NCI-H1694 treated with DMSO at 0.1 percent for 48 hours (cell line): ENCODE measurements around the gene NDUFA1.
"Not testable (repeated sequence)": the region's sequence is repeated elsewhere in the genome, so short reads cannot be mapped to it uniquely, and the experiment has no call there.

Experiments
- DNase-seq: peaks from one replicate; lab custom pipeline; 2025; lab: John Stamatoyannopoulos, UW

The NDUFA1 gene

DNA sequence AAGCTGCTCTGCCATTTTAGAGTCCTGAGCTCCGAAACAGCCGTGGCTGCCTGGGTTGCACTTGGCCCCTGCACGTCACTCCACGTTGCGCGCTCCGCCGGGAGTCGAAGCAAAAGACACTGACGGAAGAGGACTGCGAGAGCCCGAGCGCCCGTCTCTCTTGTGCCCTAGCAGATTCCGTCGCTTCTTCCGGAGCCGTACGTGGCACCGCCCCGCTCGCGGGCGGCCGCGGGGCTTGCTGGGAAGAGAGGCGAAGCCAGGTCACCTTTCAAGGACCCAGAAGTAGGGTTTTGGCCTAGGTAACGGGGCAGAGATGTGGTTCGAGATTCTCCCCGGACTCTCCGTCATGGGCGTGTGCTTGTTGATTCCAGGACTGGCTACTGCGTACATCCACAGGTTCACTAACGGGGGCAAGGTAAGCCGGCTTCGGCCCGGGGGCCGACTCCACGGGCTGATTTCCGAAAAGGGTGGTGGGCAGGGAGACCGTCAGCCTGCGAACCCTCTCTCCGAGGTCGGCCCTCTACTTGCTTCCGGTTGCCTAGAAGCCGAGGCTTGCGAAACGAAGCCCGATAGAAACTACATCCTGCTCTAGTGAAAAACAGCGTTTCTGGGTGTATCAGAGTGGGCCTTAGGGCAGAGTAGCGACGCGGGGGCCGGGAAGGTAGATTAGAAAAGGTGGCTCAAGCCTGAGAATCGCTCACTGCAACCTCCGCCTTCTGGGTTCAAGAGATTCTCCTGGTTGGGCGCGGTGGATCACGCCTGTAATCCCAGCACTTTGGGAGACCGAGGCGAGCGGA is at the start of gene NDUFA1, which contains the start of gene RNF113A:
Gene NDUFA1 (plus strand): TSS at position 234 of the 797 bp plus-strand sequence. CDS start 80 bp downstream, at position 314.
Gene RNF113A (minus strand): TSS at position 135 of the 797 bp plus-strand sequence. CDS start 120 bp downstream, at position 15.
- peak; percentile 72 for DNase-seq

DNA sequence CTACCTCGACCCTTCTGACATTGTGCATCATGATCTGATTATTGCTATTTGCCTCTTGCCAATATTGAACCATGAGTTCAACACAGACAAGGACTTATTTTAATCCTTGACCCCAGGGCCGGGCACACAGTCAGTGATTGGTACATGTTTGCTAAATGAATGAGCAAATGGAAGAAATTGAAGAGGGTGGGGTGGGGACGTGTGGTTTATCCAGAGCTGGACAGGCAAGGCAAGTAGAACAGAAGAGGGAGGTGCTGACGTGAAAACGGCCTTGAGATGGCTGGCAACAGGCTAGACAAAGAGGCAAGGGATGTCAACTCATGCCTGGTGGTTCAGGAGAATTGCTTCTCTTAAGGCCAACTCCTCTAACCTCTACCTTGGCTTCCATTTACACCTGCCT is 47.4 kb upstream of the NDUFA1 start:
- DNase-seq, result not testable (repeated sequence)

- DNase-seq, result no peak
These were observed 45.2 kb upstream of the NDUFA1 start for GRCh38 chrX:119826399-119826959.

GRCh38 chrX:119828446-119828845 is 43.2 kb upstream of the NDUFA1 start:
- no peak for DNase-seq

DNA sequence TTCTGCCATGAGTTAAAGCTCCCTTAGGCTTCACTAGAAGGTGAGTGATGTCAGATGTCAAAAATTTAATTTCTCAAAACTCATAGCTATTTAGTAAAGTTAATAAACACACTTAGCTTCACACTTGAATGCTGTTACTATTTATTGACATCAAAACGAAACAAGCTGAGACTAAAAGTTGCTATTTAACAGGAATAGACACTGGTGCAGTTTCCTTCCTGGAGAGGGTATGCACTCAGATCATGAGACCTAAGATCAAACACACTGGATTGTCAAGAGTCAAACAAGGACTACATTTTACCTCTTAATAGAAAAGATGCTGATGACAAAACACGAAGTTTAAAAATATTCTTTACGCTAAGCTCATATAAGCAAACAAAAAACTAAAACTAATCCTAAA is 37.7 kb upstream of the NDUFA1 start:
- DNase-seq, result no peak

- DNase-seq, result peak; percentile 96
These were observed 19.0 kb upstream of the NDUFA1 start, which contains the start of gene UPF3B for GRCh38 chrX:119852382-119853353. Gene UPF3B (minus strand): TSS chrX:119852963. CDS start chrX:119852928, 35 bp downstream.

DNA sequence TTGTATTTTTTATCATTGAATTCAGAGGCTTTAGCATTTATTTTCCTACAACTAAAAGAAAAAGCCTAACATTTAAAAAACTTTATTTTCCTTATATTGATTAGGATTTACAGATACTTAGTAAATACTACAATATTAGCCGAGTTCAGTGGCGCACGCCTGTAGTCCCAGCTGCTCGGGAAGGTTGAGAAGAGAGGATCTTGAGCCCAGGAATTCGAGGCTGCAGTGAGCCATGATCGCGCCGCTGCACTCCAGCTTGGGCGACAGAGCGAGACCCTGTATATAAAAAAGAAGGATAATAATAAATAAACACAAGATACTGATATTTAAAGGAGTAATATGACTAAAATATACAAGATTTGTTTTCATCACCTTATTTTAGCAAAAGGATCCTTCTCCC is 18.2 kb upstream of the NDUFA1 start:
- no peak for DNase-seq

DNA sequence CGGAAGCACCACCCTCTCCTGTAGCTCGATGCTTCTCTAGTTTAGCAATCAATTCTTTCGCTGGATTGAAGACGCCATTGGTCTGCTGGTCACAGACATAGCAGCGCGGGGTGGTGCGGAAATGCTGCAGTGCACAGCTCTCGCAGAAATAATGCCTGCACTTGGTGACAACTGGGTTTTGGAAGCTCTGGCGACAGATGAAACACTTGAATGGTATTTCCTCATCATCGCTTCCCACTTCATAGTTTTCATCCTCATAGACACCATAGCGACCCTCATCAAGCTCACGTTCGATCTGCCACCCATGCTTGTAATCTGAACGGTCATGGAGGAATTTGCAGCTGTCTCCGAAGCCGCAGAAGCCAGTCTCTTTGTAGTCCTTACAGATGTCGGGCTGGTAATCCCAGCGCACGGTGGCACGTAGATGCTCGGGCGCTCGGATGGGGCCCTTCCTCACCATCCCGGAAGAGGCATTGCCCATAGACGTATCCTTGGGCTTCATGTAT is 953 bp upstream of the NDUFA1 start:
- no peak for DNase-seq

- DNase-seq, result no peak
These were observed 410 bp upstream of the NDUFA1 start for GRCh38 chrX:119871245-119871598.

- DNase-seq, result no peak
These were observed 7.1 kb downstream of the NDUFA1 start for GRCh38 chrX:119878740-119879139.

DNA sequence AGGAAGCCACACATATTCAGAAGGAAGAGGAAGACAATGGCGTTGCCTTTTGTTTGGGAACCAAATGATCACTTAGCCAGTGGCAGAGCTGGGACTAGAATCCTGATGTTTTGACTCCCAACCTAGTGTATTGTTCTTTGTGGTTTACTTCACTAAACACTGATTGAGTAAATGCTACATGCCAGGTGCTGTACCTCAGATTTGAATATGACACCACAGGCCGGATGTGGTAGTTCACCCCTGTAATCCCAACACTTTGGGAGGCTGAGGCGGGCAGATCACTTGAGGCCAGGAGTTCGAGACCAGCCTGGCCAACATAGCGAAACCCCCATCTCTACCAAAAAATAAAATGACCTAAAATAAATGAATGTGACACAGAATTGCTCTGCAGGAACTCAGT is 8.4 kb downstream of the NDUFA1 start:
- no peak for DNase-seq

DNA sequence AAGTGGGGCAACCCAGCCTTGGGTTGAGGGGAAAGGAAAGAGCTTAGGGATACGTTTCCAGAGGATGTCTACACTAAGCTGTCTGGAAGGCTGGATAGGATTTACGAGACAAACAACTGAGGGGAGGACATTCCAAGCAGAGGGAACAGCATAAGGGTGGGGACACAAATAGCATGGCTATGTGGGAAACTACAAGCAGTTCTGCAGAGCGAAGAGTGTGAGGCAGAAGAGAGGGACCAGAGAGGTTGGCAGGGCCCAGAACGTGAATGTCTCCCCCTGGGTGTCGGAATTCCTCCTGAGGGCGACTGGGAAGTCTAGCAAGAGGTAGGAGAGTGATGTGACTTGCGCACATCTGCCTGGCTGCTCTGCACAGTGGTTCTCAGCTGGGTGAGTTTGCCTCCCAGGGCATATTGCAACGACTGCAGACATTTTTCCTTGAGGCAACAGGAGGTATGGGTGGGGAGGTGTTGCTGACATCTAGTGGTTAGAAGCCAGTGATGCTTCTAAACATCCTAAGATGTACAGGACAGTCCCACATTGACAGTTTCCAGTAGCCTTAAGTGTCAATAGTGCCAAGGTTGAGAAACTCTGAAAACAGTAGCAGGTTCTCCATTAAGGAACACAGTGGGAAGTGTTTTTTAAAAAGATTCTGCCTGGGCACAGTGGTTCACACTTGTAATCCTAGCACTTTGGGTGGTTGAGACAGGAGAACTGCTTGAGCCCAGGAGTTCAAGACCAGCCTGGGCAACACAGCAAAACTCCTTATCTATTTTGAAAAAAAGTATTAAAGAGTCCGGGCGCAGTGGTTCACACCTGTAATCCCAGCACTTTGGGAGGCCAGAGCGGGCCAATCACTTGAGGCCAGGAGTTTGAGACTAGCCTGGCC is 9.2 kb downstream of the NDUFA1 start:
- peak; percentile 44 for DNase-seq

GRCh38 chrX:119885554-119886428 is 14.2 kb downstream of the NDUFA1 start:
- DNase-seq, result no peak

DNA sequence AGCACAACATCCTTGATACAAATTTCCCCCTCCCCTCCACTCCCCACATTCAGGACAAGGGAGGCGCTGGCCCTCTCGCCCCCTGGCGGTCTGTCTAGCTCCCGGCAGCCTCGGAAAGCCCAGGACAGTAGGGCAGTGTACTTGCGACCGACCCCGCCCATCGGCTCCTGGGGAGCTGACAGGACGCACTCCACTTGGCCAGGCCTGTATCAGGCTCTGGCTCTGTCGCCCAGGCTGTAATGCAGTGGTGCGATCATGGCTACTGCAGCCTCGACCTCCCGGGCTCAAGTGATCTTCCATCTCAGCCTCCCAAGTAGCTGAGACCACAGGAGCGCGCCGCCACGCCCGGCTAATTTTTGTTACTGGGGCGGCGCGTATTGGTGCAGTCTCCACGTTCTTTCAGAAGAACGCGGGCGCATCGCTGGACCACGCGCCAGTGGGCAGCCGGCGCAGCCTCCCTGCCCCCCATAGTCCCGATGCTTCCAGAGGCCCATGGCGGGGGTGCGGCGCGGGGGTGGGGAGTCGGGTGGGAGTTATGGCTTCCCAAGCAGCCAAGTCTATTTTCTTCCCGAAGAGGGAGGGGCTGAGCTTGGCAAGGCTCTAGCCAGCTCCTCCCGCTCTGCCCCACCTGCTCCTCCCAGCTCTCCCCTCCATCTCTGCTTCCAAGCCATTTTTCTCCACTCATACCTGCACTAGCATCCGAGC is 16.2 kb downstream of the NDUFA1 start:
- no peak for DNase-seq

- DNase-seq, result not testable (repeated sequence)
These were observed 19.0 kb downstream of the NDUFA1 start for GRCh38 chrX:119890626-119891025.

DNA sequence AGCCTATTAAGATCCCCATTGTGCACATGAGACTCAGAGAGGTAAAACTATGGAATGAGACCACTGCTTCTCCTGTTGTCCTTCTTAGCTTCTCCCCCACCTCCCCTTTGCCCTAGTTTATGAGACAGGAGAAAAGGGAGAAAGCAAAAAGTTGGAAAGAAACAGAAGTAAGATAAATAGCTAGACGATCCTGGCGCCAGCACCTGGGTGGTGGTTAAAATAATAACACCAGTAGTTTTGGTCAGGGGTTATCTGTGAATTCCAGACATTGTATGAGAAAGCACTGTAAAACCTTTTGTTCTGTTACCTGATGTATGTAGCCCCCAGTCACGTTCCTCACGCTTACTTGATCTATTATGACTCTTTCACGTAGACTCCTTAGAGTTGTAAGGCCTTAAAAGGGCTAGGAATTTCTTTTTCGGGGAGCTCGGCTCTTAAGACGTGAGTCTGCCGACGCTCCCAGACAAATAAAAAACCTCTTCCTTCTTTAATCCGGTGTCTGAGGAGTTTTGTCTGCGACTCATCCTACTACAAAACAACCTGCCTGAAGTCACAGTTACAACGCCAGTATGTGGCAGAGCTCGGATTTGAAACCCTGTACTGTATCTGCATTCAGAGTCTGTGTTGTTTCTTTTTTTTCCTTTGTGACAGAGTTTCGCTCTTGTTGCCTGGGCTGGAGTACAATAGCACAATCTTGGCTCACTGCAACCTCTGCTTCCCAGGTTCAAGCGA is 20.5 kb downstream of the NDUFA1 start:
- not testable (repeated sequence) for DNase-seq

DNA sequence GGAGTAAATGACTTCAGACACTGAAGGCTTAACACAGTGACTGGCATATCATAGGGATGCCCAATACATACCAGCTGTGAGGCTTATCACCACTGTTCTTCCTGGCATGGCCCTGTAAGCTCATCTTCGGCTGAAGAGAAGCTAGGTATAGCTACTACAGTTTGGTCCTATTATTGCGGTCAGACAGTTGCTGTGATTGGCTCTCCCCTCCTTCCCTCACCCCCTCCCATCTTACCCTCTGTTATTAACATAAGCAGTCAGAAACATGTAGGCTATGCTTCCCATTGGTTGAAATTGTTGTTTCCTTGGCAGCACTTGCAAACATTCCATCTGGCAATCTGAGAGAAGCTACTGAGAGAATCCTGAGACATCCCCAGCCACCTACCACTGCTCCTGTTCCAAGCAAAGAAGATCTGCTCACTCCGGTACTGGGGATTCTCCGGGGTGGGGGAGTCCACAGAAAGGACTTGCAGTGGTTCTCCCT is 24.3 kb downstream of the NDUFA1 start, which contains the start of gene AKAP14:
Gene AKAP14 (plus strand): TSS at position 51 of the 484 bp plus-strand sequence. CDS start 7,331 bp downstream, outside the sequence.
- no peak for DNase-seq

- no peak for DNase-seq
These were observed 27.5 kb downstream of the NDUFA1 start for GRCh38 chrX:119899125-119899524.
